Body of pancreas (tissue), 4 donors: ENCODE results near the gene IL15RA.

Experiments used
- POLR2A ChIP-seq, 3 donors: fragments of 450-650 bp; IDR thresholded peaks; one replicate each; pipeline ENCODE4 v1.6.1; 2016; ENCODE audit warnings: antibody characterized with exemption in 3 of 3, mild to moderate bottlenecking in 2 of 3
- TF ChIP-seq, protein P1 (sequence below), 7 experiments: fragments of 450-650 bp in 4 of 7; fragments of 200-600 bp in 3 of 7; sonication (generic) in 3 of 7; IDR thresholded peaks; one replicate each; pipeline ENCODE4 v1.5.1; 2016 to 2019; ENCODE audit warnings: antibody characterized with exemption in 7 of 7

DNA sequence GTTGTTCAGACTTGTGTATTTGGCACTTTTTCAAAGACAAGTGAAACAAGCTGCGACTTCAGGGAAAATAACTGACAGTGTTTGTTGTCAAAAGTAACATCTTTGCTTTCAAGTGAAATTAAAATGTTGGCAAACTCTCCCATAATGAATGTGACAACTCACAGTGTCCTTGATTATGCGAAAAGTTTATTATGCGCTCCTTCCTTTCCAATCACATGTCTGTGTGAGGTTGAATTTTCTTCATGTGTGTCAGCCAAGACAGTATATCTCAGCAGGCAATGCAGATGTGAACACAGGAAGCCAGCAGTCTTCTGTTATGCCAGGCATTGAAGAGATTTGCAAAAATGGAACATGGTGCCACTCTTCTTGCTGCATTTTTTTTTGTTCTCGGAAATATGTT, 58.6 kb downstream of the IL15RA start:
- TF ChIP-seq, protein P1, sequence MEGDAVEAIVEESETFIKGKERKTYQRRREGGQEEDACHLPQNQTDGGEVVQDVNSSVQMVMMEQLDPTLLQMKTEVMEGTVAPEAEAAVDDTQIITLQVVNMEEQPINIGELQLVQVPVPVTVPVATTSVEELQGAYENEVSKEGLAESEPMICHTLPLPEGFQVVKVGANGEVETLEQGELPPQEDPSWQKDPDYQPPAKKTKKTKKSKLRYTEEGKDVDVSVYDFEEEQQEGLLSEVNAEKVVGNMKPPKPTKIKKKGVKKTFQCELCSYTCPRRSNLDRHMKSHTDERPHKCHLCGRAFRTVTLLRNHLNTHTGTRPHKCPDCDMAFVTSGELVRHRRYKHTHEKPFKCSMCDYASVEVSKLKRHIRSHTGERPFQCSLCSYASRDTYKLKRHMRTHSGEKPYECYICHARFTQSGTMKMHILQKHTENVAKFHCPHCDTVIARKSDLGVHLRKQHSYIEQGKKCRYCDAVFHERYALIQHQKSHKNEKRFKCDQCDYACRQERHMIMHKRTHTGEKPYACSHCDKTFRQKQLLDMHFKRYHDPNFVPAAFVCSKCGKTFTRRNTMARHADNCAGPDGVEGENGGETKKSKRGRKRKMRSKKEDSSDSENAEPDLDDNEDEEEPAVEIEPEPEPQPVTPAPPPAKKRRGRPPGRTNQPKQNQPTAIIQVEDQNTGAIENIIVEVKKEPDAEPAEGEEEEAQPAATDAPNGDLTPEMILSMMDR (IDR thresholded peaks at IDR 0.05), result no peak
- TF ChIP-seq POLR2A (IDR thresholded peaks at IDR 0.05), result no peak
